ENCODE measurements around the gene ADORA1.

Gene ADORA1

GRCh38 chr1:203128431-203128715, 847 bp downstream of the ADORA1 start:
- TF ChIP-seq CTCF (IDR thresholded peaks at IDR 0.05; ENCODE audit: insufficient read depth, low read depth, low read length, missing control alignments): no peak
- no peak for DNase-seq (ENCODE audit: low read depth)
- H3K4me3 ChIP-seq (ENCODE audit: low read depth, low read length): no peak overlapping the region

DNA sequence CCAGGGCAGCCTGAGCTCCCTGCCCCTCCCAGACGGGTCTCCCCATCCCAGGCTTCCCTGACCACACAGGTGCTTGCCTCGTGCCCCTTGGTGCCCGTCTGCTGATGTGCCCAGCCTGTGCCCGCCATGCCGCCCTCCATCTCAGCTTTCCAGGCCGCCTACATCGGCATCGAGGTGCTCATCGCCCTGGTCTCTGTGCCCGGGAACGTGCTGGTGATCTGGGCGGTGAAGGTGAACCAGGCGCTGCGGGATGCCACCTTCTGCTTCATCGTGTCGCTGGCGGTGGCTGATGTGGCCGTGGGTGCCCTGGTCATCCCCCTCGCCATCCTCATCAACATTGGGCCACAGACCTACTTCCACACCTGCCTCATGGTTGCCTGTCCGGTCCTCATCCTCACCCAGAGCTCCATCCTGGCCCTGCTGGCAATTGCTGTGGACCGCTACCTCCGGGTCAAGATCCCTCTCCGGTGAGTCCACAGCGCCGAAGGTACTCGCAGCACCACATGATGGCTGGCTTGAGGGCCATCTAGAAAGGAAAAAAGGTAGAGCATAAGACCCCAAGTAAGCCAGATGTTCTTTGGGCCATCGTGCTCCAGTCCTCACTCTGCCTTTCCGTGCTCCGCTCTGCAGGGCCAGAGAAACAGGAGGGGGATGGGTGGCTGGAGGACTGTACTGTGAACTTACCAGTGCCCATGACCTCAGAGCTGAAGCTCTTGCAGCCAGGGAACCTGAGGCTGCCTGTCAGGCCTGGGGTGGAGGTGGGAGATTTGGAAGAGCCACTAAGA, 1.4 kb downstream of the ADORA1 start:
- no peak for DNase-seq (ENCODE audit: low read depth)
- H3K4me3 ChIP-seq (ENCODE audit: low read depth, low read length): no peak overlapping the region
- TF ChIP-seq CTCF (IDR thresholded peaks at IDR 0.05; ENCODE audit: insufficient read depth, low read depth, low read length, missing control alignments): no peak

- no peak overlapping the region for H3K4me3 ChIP-seq (ENCODE audit: low read depth, low read length)
- TF ChIP-seq CTCF (IDR thresholded peaks at IDR 0.05; ENCODE audit: insufficient read depth, low read depth, low read length, missing control alignments): no peak
- DNase-seq (ENCODE audit: low read depth): no peak
These were observed 2.1 kb downstream of the ADORA1 start for GRCh38 chr1:203129501-203130231.

DNA sequence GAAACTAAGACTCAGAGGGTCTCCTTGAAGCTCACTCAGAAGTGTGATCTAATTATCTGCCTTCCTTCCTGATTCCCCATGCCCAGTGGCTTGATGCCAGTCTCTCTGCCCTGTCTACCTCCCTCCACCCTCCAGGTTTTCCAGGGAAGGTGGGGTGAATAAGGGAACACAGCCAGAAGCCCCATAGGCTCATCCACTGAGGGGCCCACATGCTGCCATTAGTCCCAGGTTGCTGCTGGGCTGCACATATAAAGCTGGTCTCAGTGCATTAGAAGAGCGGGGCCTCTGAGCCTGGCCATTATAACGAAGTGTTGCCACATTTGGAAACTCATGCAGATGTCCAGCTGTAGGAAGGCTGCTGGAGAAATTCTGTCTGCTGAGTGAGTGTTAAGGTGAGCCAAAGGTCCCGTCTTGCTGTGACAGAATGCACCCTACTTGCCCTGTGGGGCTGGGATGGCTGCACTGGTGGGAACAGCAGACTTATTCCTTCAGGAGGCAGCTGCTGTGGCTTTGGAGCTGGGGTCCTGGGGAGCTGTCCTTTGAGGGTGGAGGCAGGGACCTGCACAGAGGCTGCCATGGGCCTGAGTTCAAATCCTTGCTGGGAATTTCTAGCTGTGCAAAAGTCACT, 2.9 kb downstream of the ADORA1 start:
- TF ChIP-seq CTCF (IDR thresholded peaks at IDR 0.05; ENCODE audit: insufficient read depth, low read depth, low read length, missing control alignments): no peak
- no peak for DNase-seq (ENCODE audit: low read depth)
- H3K4me3 ChIP-seq (ENCODE audit: low read depth, low read length): no peak overlapping the region

DNA sequence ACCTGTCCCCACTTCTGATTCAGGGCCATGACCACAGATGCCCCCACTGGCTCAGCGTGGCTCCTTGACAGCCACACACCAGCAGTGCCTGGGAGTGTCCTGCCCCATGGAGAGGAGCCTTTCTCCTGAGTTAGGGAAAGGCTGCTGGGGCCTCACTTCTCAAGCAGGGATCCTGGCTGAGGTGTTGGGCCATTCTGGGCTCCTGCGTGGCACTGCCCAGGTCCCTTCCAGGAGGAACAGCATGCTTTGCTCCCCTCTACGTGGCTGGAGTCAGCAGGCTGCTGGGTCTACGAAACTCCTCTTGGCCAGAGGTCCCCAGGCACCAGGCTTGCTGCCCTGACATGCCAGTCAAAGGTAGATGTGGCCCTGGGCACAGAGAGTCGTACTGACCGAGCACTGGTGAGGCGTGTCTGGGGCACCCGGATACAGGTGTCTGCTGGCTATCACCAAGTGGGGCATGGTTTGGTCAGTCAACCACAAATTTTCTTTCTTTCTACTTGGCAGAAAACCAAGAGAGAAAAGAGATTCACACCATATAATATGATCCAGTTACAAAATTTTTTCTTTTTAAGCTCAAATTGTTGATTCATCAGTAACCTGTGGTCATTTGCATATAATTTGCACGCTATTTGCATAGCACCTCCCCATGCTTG, 4.1 kb downstream of the ADORA1 start:
- H3K4me3 ChIP-seq (ENCODE audit: low read depth, low read length): no peak overlapping the region
- no peak for DNase-seq (ENCODE audit: low read depth)
- TF ChIP-seq CTCF (IDR thresholded peaks at IDR 0.05; ENCODE audit: insufficient read depth, low read depth, low read length, missing control alignments): no peak

- no peak for TF ChIP-seq CTCF (IDR thresholded peaks at IDR 0.05; ENCODE audit: insufficient read depth, low read depth, low read length, missing control alignments)
- no peak for DNase-seq (ENCODE audit: low read depth)
- H3K4me3 ChIP-seq (ENCODE audit: low read depth, low read length): no peak overlapping the region
These were observed 6.6 kb downstream of the ADORA1 start for GRCh38 chr1:203133970-203134725.
